NK-92 treated with Interleukin-12 subunit alpha and Interleukin-12 subunit beta, amount 100 ng/mL, for 24 hours (cell line): Measurements from ENCODE around the gene RNF121.

ENCODE experiments used
- DNase-seq: peaks from one replicate; lab custom pipeline; 2025; lab: John Stamatoyannopoulos, UW

Gene RNF121

DNA sequence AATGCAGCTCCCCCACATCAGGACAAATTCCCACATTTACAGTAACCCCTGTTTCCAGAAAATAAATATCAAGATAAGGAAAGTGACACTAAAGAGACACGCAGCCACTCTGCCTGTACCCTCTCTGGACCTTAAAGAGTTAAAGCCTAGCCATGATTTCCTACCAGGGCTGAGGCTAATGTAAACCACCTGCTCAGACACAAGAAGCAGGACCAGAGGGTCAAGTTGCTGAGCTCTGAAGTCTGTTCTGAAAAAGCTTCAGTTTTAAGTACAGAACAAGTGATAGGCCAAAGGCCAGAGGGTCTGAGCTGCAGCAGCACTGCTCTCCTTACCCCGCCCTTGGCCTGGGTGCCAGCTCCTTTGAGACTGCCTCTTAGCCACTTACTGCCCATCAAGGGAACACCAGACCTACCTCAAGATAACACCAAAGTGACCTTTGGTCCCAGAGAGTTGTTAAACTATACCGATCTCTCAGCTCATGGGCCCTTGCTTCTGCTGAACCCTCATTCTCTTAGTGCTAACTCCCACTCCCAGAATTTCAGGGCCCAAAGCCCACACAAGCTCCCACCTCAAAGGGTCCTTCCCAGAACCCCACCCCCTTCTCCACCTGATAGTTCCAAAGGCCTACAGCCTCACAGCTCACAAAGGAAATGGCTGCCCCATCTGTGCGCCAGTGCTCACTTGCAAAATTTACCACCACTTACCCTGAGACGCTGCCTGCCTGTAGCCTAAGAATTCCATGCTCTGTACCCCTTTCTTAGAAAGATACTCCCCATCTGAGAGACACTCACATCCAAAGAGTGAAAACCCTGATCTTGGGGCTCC lies 110.4 kb downstream of the RNF121 start:
- DNase-seq: no peak

DNA sequence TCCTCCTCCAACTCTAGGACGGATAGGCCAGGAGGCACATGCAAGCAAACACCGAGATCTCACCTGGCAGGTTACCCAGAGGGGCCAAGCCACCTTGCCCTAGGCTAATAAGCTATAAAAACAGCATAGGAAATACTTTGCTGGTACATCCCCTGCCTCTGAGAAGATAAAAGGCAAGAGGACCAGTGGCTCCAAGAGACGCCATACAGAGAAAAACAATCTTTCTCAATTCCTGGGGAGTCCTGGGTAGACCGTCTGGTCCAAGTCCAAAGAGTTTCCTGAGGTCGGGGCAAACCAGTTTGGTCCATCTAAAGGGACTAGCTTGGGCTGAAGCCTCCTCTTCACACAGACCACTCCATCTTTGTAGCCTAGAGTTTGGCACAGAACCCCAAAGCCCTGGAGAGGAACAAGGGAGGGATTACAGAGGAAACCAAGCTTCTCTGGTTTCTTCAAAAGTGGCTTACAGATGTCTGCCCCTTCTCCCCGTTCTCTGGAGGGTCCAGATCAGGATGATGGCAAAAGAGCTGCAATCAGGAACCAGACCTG lies 111.1 kb downstream of the RNF121 start:
- no peak for DNase-seq

- DNase-seq: no peak
These were observed 111.9 kb downstream of the RNF121 start for GRCh38 chr11:72040491-72041363.

DNA sequence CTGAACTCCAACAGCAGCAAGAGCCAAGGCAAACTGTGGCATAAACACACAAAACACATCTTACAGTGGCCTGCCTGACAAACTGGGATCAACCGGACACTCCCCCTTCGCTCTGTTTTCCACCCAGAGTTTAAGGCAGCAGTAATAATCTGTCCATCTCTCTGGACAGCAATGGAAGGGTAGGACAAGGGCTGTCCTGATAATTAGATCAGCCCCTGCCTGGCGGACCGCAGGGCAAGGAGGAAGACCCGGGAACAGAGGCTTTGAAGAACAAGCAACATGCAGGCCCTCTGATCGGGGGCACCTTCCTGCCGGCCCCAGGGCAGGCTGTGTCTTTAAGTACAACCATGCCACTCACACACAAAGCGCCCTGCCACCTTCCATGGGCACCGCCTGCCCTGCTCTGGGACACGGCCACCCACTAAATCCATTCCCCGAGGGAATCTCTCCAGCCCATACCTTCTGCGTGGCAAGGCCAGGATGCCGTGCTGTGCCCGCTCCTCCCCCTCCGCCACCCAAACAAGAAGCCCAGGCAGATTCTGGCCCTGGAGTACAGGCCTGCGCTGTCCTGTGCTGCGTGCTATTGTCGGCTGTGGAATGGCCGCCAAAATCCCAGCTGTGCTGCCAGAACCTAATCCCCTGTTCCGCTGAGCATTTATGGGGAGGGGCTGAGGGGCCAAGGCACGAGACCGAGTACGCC lies 112.7 kb downstream of the RNF121 start:
- DNase-seq: no peak

- DNase-seq: no peak
These were observed 113.4 kb downstream of the RNF121 start for GRCh38 chr11:72042064-72042745.

- DNase-seq: no peak
These were observed 117.0 kb downstream of the RNF121 start for GRCh38 chr11:72045849-72046248.
